GM23338 (cell line): Measurements from ENCODE around the gene PEA15. TPM values are rescaled to one million over a fixed set of nuclear protein-coding genes. Genes with fewer than 3 reads are reported as not detected.

Source experiments
- ATAC-seq: fragments of 200-7000 bp; cut with Tn5 transposase; 3 replicates; pipeline ENCODE4 v1.9.1; 2020
- DNase-seq: peaks from one replicate; pipeline ENCODE4 v3.0.0-alpha.2; 2015; ENCODE audit warnings: low spot score
- H2AFZ ChIP-seq: fragments of 200-600 bp; sonication (generic); 2 replicates; pipeline ENCODE4 v1.8.0; 2016; ENCODE audit warnings: antibody characterized with exemption, mild to moderate bottlenecking, moderate library complexity
- H3F3A ChIP-seq: fragments of 200-600 bp; sonication (generic); replicated peaks from 2 replicates; pipeline ENCODE4 v1.8.0; 2017; ENCODE audit warnings: antibody characterized with exemption, mixed run types, low read depth
- H3K27ac ChIP-seq: fragments of 200-600 bp; sonication (generic); 2 replicates; pipeline ENCODE4 v1.6.1; 2016; ENCODE audit warnings: low read depth
- H3K27me3 ChIP-seq: fragments of 200-600 bp; sonication (generic); 2 replicates; pipeline ENCODE4 v1.8.0; 2016; ENCODE audit warnings: mild to moderate bottlenecking, mixed run types, moderate library complexity; ENCODE audit not compliant: insufficient read depth
- H3K36me3 ChIP-seq: fragments of 200-600 bp; sonication (generic); 2 replicates; pipeline ENCODE4 v1.8.0; 2016; ENCODE audit warnings: mild to moderate bottlenecking; ENCODE audit not compliant: insufficient read depth
- H3K4me1 ChIP-seq: fragments of 200-600 bp; sonication (generic); 2 replicates; pipeline ENCODE4 v1.8.0; 2016; ENCODE audit warnings: mild to moderate bottlenecking, moderate library complexity; ENCODE audit not compliant: insufficient read depth
- H3K4me2 ChIP-seq: fragments of 200-600 bp; sonication (generic); 2 replicates; pipeline ENCODE4 v1.7.1; 2017; ENCODE audit warnings: mixed run types
- H3K4me3 ChIP-seq: fragments of 200-600 bp; sonication (generic); 2 replicates; pipeline ENCODE4 v1.6.1; 2016; ENCODE audit warnings: mixed run types
- H3K79me2 ChIP-seq: fragments of 200-600 bp; sonication (generic); replicated peaks from 2 replicates; pipeline ENCODE4 v1.8.0; 2017; ENCODE audit warnings: mild to moderate bottlenecking; ENCODE audit not compliant: insufficient read depth
- H3K9me2 ChIP-seq: fragments of 200-600 bp; sonication (generic); 2 replicates; pipeline ENCODE4 v1.8.0; 2017; ENCODE audit not compliant: insufficient read depth
- H4K20me1 ChIP-seq: fragments of 200-600 bp; sonication (generic); replicated peaks from 2 replicates; pipeline ENCODE4 v1.8.0; 2017; ENCODE audit warnings: mild to moderate bottlenecking; ENCODE audit not compliant: insufficient read depth
- H3K27ac Mint-ChIP-seq: 2 replicates; pipeline ENCODE4 v1.8.0; 2020; ENCODE audit warnings: inconsistent platforms, mild to moderate bottlenecking, moderate library complexity, mixed read lengths
- H3K27me3 Mint-ChIP-seq: 3 replicates; pipeline ENCODE4 v1.8.0; 2022; ENCODE audit warnings: low read depth, mild to moderate bottlenecking, moderate library complexity, mixed read lengths, inconsistent platforms; ENCODE audit not compliant: insufficient read depth, poor library complexity
- H3K36me3 Mint-ChIP-seq: 3 replicates; pipeline ENCODE4 v1.8.0; 2021; ENCODE audit warnings: low read depth, mild to moderate bottlenecking, inconsistent platforms, moderate library complexity, mixed read lengths
- H3K4me1 Mint-ChIP-seq: 3 replicates; pipeline ENCODE4 v1.8.0; 2020; ENCODE audit warnings: mild to moderate bottlenecking, inconsistent platforms, mixed read lengths
- H3K4me3 Mint-ChIP-seq: 3 replicates; pipeline ENCODE4 v1.8.0; 2021; ENCODE audit warnings: moderate library complexity, mild to moderate bottlenecking, inconsistent platforms, mixed read lengths
- H3K9me3 Mint-ChIP-seq: 3 replicates; pipeline ENCODE4 v1.8.0; 2020; ENCODE audit warnings: moderate library complexity, mild to moderate bottlenecking, inconsistent platforms, mixed read lengths
- NANOG ChIP-seq: IDR thresholded peaks from 2 replicates; pipeline ENCODE4 v1.6.1; 2016; ENCODE audit warnings: antibody characterized with exemption, borderline replicate concordance
- ZNF114 ChIP-seq: fragments of 250-450 bp; sonication (Bioruptor Pico); IDR thresholded peaks from 2 replicates; pipeline ENCODE4 v1.5.0; 2020; ENCODE audit warnings: mild to moderate bottlenecking, moderate library complexity
- ZNF331 ChIP-seq: fragments of 250-450 bp; sonication (Bioruptor Pico); IDR thresholded peaks from 2 replicates; pipeline ENCODE4 v1.5.0; 2020; ENCODE audit warnings: low read depth, mild to moderate bottlenecking, moderate library complexity
- polyA plus RNA-seq: library from polyadenylated mRNA; unstranded; fragments of >200 nt; fragmentation: Nextera tagmentation; extraction: Ambion mirVana; gene quantifications from 2 replicates; pipeline ENCODE4 v1.2.1, GENCODE V29; 2016
- total RNA-seq: library from RNA; depleted of rRNA; stranded (reverse); fragments of >200 nt; shearing (Covaris generic); gene quantifications from 2 replicates; pipeline ENCODE4 v1.2.3, GENCODE V29; 2014
- TF ChIP-seq, protein P1 (sequence below): fragments of 250-450 bp; sonication (Bioruptor Pico); IDR thresholded peaks from 2 replicates; pipeline ENCODE4 v1.5.0; 2020; ENCODE audit warnings: mild to moderate bottlenecking, moderate library complexity
- TF ChIP-seq, protein P2 (sequence below): IDR thresholded peaks from 2 replicates; pipeline ENCODE4 v1.6.1; 2016; ENCODE audit warnings: antibody characterized with exemption
- TF ChIP-seq, protein P3 (sequence below): IDR thresholded peaks from one replicate; pipeline ENCODE4 v1.6.1; 2018; ENCODE audit warnings: antibody characterized with exemption; ENCODE audit not compliant: unreplicated experiment

The PEA15 gene
- total and polyA plus RNA-seq, 2 experiments from 2014 or later, result 60.3 to 80.8 TPM

DNA sequence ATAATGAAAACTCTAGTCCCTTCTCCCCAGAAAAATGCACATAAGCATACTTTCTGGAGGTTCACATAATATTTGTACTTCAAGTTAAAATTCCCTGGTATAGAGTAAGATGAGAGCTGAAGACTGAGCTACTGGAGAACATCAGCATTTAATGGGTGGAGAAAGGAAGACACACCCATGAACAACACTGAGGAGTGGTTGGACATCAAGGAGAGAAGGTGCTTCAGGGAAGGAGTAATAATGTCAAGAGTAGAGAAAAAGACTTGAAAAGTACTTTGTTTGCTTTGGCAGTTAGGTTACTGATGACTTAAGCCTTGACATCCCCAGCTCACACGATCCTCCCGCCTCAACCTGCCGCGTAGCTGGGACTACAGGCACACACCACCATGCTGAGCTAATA is 21.9 kb downstream of the PEA15 start (continued):
- TF ChIP-seq, protein P1, sequence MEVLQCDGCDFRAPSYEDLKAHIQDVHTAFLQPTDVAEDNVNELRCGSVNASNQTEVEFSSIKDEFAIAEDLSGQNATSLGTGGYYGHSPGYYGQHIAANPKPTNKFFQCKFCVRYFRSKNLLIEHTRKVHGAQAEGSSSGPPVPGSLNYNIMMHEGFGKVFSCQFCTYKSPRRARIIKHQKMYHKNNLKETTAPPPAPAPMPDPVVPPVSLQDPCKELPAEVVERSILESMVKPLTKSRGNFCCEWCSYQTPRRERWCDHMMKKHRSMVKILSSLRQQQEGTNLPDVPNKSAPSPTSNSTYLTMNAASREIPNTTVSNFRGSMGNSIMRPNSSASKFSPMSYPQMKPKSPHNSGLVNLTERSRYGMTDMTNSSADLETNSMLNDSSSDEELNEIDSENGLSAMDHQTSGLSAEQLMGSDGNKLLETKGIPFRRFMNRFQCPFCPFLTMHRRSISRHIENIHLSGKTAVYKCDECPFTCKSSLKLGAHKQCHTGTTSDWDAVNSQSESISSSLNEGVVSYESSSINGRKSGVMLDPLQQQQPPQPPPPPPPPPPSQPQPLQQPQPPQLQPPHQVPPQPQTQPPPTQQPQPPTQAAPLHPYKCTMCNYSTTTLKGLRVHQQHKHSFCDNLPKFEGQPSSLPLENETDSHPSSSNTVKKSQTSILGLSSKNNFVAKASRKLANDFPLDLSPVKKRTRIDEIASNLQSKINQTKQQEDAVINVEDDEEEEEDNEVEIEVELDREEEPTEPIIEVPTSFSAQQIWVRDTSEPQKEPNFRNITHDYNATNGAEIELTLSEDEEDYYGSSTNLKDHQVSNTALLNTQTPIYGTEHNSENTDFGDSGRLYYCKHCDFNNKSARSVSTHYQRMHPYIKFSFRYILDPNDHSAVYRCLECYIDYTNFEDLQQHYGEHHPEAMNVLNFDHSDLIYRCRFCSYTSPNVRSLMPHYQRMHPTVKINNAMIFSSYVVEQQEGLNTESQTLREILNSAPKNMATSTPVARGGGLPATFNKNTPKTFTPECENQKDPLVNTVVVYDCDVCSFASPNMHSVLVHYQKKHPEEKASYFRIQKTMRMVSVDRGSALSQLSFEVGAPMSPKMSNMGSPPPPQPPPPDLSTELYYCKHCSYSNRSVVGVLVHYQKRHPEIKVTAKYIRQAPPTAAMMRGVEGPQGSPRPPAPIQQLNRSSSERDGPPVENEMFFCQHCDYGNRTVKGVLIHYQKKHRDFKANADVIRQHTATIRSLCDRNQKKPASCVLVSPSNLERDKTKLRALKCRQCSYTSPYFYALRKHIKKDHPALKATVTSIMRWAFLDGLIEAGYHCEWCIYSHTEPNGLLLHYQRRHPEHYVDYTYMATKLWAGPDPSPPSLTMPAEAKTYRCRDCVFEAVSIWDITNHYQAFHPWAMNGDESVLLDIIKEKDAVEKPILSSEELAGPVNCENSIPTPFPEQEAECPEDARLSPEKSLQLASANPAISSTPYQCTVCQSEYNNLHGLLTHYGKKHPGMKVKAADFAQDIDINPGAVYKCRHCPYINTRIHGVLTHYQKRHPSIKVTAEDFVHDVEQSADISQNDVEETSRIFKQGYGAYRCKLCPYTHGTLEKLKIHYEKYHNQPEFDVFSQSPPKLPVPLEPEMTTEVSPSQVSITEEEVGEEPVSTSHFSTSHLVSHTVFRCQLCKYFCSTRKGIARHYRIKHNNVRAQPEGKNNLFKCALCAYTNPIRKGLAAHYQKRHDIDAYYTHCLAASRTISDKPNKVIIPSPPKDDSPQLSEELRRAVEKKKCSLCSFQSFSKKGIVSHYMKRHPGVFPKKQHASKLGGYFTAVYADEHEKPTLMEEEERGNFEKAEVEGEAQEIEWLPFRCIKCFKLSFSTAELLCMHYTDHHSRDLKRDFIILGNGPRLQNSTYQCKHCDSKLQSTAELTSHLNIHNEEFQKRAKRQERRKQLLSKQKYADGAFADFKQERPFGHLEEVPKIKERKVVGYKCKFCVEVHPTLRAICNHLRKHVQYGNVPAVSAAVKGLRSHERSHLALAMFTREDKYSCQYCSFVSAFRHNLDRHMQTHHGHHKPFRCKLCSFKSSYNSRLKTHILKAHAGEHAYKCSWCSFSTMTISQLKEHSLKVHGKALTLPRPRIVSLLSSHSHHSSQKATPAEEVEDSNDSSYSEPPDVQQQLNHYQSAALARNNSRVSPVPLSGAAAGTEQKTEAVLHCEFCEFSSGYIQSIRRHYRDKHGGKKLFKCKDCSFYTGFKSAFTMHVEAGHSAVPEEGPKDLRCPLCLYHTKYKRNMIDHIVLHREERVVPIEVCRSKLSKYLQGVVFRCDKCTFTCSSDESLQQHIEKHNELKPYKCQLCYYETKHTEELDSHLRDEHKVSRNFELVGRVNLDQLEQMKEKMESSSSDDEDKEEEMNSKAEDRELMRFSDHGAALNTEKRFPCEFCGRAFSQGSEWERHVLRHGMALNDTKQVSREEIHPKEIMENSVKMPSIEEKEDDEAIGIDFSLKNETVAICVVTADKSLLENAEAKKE (CRISPR knock-in tag), result no peak

DNA sequence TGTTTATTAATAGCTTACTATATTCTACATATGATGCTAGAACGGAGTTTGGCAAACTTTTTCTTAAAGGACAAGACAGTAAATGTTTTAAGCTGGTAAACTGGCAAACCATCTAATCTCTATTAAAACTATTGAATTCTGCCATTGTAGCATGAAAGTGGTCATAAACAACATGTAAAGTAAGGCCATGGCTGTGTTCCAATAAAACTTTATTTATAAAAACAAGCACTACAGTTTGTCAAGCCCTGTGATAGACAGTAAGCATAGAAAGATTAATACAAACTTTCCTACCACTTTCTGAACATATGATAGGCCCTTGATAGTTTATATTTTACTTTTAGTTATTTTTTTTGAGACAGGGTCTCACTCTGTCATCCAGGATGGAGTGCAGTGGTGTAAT is 22.4 kb downstream of the PEA15 start:
- peaks cover 8% of the 10 kb centered on the region; the same call in 1 of the 2 replicates for H4K20me1 ChIP-seq
- Mint-ChIP-seq H3K9me3 (no peaks in the 10 kb centered on the region), H3K36me3 (peaks cover 65% of the 10 kb centered on the region), H3K4me3 (no peak overlapping the region), H3K27me3 (no peaks in the 10 kb centered on the region), H3K4me1 (no peaks in the 10 kb centered on the region), H3K27ac (no peak overlapping the region)
- H3K4me1 ChIP-seq, result no peaks in the 10 kb centered on the region
- no peak overlapping the region for H3K4me2 ChIP-seq
- H3K36me3 ChIP-seq, result peaks cover 55% of the 10 kb centered on the region
- no peak for DNase-seq
- no peak overlapping the region for H3K4me3 ChIP-seq
- no peaks in the 10 kb centered on the region for H3K27me3 ChIP-seq
- H3F3A ChIP-seq, result peaks cover 15% of the 10 kb centered on the region; the same call in 1 of the 2 replicates
- ATAC-seq, result no peak
- H3K27ac ChIP-seq, result no peak overlapping the region
- no peaks in the 10 kb centered on the region for H3K79me2 ChIP-seq
- H2AFZ ChIP-seq, result no peak overlapping the region
- no peaks in the 10 kb centered on the region for H3K9me2 ChIP-seq
- TF ChIP-seq ZNF331, result no peak
- no peak for TF ChIP-seq NANOG
- TF ChIP-seq, protein P2, sequence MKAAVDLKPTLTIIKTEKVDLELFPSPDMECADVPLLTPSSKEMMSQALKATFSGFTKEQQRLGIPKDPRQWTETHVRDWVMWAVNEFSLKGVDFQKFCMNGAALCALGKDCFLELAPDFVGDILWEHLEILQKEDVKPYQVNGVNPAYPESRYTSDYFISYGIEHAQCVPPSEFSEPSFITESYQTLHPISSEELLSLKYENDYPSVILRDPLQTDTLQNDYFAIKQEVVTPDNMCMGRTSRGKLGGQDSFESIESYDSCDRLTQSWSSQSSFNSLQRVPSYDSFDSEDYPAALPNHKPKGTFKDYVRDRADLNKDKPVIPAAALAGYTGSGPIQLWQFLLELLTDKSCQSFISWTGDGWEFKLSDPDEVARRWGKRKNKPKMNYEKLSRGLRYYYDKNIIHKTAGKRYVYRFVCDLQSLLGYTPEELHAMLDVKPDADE, result no peak
- TF ChIP-seq ZNF114 (CRISPR knock-in tag), result no peak
- TF ChIP-seq, protein P3, sequence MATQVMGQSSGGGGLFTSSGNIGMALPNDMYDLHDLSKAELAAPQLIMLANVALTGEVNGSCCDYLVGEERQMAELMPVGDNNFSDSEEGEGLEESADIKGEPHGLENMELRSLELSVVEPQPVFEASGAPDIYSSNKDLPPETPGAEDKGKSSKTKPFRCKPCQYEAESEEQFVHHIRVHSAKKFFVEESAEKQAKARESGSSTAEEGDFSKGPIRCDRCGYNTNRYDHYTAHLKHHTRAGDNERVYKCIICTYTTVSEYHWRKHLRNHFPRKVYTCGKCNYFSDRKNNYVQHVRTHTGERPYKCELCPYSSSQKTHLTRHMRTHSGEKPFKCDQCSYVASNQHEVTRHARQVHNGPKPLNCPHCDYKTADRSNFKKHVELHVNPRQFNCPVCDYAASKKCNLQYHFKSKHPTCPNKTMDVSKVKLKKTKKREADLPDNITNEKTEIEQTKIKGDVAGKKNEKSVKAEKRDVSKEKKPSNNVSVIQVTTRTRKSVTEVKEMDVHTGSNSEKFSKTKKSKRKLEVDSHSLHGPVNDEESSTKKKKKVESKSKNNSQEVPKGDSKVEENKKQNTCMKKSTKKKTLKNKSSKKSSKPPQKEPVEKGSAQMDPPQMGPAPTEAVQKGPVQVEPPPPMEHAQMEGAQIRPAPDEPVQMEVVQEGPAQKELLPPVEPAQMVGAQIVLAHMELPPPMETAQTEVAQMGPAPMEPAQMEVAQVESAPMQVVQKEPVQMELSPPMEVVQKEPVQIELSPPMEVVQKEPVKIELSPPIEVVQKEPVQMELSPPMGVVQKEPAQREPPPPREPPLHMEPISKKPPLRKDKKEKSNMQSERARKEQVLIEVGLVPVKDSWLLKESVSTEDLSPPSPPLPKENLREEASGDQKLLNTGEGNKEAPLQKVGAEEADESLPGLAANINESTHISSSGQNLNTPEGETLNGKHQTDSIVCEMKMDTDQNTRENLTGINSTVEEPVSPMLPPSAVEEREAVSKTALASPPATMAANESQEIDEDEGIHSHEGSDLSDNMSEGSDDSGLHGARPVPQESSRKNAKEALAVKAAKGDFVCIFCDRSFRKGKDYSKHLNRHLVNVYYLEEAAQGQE, result no peak
